HG02943 (cell line): Measurements from ENCODE around the gene CLIC1.

Experiments
- ATAC-seq: cut with Tn5 transposase; IDR thresholded peaks from one replicate; pipeline ENCODE4 v1.9.1; 2021; ENCODE audit warnings: mild to moderate bottlenecking, low read depth, moderate library complexity; ENCODE audit not compliant: unreplicated experiment

Gene CLIC1

DNA sequence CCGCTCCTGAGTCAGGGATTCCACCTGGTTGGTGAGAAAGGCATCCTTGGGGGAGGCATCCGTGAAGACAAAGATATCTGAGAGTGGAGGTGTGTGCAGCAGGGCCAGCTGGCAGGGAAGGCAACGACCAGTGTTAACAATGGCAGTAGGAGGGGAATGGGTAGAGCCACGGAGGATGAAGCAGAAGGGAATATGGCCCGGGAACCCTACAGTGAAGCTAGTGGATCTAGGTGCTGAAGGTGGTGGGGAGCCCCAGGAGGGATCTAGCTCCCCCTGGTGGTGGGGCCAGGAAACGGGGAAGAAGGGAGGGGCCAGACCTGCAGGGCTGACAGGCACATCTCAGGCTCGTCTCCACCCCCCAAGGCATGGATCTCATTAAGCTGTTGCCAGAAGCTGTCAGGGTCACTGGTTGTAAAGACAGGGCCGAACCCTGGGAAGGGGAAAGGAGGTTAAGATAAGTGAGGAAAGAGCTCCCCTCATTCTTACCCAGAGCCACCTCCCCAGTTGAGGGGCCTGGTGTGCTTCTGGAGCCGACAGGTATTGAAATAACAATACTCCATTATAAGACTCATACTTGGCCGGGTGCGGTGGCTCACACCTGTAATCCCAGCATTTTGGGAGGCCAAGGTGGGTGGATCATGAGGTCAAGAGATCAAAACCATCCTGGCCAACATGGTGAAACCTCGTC is 33.5 kb upstream of the CLIC1 start:
- ATAC-seq: no peak

DNA sequence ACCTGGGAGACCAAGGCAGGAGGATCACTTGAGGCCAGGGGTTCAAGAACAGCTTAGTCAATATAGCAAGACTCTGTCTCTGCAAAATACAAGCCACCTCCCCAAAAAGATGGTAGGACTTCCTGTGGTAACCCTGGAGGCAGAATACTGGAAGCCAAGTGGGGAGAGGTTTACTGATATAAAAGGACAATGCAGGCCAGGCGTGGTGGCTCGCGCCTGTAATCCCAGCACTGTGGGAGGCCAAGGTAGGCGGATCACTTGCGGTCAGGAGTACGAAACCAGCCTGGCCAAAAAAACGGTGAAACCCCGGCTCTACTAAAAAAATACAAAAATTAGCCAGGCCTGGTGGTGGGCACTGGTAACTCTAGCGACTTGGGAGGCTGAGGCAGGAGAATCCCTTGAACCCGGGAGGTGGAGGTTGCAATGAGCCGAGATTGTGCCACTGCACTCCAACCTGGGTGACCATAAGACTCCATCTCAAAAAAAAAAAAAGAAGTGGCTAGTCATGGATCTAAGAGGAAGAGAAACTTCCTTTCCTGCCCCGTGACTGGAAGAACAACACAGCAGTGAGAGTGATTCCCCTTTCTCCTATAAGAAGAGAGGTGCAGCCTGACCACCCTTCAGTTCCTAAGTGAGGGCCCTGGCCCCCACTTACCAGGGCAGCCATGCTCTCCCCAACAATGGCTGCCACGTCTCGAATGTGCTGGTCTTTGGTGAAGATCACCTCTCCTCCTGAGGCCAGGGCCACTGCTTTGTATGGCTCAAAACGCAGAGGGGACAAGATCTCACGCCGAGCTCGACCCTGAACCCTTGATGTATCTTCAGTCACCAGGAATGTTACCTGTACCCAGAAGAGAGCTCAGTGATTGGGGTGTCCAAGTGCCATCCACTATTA is 32.3 kb upstream of the CLIC1 start:
- ATAC-seq: no peak

- no peak for ATAC-seq
Measured at GRCh38 chr6:31767096-31767645, 30.8 kb upstream of the CLIC1 start.

DNA sequence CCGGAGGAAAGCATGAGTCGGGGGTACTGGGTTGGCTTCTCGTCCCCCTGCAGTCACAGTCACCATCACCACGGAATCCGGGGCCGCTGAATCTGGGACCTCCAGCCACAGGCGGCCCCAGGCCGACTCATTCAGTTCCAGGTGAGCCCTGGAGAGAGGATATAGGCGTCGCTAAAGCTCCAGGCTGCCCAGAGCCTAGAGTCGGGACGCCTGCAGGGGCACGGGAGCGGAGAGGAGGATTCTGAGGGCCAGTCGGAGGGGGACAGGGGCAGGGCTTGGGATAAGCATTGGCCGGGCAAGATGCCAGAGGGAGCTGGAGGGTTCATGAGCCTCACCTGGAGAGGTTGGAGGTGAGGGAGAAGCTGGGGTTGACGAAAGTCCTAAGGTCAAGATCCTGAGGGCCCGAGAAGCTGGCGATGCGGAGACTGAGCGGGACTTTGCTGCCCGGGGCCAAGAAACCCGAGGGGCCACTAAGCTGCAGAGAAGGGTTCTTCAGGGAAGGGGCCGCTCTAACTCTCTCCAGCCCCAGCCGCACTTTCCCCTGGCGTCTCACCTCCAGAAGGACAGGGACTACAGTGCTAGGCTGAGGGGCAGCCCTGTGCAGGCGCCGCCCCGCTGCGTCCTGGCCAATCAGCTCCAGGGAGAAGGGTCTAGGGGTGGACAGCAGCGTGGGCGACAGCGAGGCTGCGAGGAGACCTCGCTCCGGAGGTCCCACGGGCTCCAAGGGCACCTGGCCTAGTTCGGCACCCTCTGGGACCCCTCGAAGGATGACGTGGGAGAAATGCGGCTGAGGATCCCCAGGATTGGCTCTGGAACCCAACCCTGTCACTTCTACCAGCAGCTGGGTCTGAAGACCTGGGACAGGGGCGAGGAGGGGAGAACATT is 29.8 kb upstream of the CLIC1 start:
- ATAC-seq: no peak

DNA sequence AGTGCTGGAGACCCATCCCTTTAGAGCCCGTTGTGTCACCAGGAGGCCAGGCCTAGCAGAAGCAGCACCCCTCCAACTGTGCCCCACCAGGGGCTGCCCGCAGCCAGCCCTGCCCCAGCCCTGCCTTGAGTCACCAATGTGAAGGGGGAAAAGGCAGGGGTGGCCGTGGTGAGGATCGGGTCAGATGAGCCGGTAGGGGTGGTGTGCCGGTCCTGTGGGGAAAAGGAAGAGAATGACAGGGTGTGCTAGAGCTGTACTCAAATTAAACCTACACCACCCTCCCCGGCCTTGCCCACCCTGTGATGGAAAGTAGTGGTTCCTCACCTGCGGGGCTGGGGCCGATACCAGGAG is 29.2 kb upstream of the CLIC1 start:
- ATAC-seq: no peak

- ATAC-seq: no peak
Measured at GRCh38 chr6:31764198-31764597, 27.9 kb upstream of the CLIC1 start.

- ATAC-seq: no peak
Measured at GRCh38 chr6:31763619-31763940, 27.2 kb upstream of the CLIC1 start.

GRCh38 chr6:31762878-31763618 is 26.7 kb upstream of the CLIC1 start:
- ATAC-seq: no peak

DNA sequence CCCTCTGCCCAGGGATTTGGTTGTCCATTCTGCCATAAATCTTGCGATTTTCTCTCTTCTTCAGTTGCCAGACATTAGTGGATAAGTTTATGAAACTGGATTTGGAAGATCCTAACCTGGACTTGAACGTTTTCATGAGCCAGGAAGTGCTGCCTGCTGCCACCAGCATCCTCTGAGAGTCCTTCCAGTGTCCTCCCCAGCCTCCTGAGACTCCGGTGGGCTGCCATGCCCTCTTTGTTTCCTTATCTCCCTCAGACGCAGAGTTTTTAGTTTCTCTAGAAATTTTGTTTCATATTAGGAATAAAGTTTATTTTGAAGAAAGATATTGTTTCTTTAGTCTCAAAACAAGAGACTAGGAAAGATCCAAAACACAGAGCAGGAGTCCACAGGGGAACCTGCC is 26.0 kb upstream of the CLIC1 start, which contains the start of gene SAPCD1:
TSS of gene SAPCD1 (plus strand) at position 301 of the 400 bp plus-strand sequence. CDS start 399 bp downstream, outside the sequence.
- no peak for ATAC-seq

GRCh38 chr6:31761343-31761742 is 25.0 kb upstream of the CLIC1 start:
- no peak for ATAC-seq

- ATAC-seq: no peak
Measured at GRCh38 chr6:31760790-31761189, 24.5 kb upstream of the CLIC1 start.

- ATAC-seq: no peak
Measured at GRCh38 chr6:31758281-31758680, 22.0 kb upstream of the CLIC1 start.

GRCh38 chr6:31752739-31753319 is 16.5 kb upstream of the CLIC1 start:
- no peak for ATAC-seq

DNA sequence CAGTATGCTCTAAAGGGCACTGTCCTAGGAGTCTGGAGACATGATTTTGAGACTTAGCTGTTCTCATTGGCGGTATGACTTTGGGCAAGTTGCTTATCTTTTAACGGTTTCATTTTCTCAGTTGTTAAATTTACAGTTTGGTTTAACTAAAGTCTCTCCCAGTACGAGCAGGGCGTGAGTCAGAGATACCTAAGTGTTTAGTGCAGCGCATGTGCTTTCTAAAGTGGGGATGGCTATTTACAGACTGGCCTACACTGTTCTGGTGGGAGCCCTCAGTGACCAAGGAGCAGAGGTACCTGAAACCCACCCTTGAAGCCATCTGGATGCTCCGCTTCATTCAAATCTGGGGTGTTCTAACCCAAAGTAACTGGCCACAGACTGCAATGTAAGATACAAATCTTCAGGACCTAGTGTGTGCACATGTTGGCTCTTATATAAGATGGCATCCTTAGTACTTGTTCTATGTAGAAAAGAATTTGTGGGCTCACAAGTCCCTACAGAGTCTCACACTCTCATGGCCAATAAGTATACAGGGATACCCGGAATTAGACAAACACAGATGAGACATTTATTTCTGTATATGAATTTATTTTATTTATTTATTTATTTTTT is 14.2 kb upstream of the CLIC1 start:
- no peak for ATAC-seq

- ATAC-seq: no peak
Measured at GRCh38 chr6:31749301-31750036, 13.1 kb upstream of the CLIC1 start.

DNA sequence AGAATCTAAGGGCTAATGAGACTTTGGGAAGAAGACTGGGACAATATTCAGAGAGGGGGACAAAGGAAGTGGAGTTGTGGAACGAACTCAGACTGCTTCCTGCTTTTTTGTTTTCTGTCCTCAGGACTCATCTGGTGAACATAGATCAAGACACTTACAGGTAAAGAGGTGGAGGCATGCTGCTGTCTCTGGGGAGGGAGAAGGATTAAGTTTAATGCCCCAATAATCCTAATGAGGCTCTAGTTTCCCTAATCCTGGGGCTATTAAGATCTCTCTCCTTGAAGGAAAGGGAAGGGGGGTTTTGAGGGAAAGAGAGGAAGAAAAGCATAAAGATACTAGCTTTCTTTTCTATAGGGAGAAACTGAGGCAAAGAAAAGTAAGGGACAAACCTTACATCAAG is 8.1 kb upstream of the CLIC1 start:
- no peak for ATAC-seq

GRCh38 chr6:31742894-31743293 is 6.6 kb upstream of the CLIC1 start:
- ATAC-seq: no peak

DNA sequence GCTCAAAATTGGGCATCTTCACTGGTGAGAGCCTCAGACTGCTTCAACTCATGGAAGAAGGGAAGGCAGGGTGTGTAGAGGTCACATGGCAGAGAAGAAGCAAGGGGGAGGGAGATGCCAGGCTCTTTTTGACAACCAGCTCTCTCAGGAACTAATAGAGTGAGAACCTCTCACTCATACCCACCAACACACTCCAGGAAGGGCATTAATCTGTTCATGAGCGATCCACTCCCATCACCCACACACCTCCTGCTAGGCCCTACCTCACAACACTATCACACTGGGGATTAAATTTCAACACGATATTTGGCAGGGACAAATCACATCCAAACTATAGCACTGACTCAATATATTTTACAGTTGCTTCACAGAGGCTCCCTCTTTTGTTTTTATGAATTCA is 5.5 kb upstream of the CLIC1 start:
- no peak for ATAC-seq
